OCI-LY3 (cell line): ENCODE data around the gene ALDH8A1.

Experiments
- H2AFZ ChIP-seq: fragments of 200-600, 300-600 bp; shearing (Covaris generic); 2 replicates; pipeline ENCODE4 v1.6.0; 2014; ENCODE audit warnings: antibody characterized with exemption, low read depth, low read length
- H3K27ac ChIP-seq: fragments of 200-600, 300-600 bp; sonication (generic); 2 replicates; pipeline ENCODE4 v1.5.1; 2014; ENCODE audit warnings: mild to moderate bottlenecking, low read length, moderate library complexity, mixed read lengths
- H3K27me3 ChIP-seq: fragments of 200-600, 300-600 bp; sonication (generic); 2 replicates; pipeline ENCODE4 v1.6.1; 2014; ENCODE audit warnings: low read depth, low read length, mixed read lengths
- H3K36me3 ChIP-seq: fragments of 200-600, 300-600 bp; sonication (generic); replicated peaks from 2 replicates; pipeline ENCODE3; 2014; ENCODE audit warnings: low read depth, low read length, mixed read lengths
- H3K4me1 ChIP-seq: fragments of 300-600, 200-600 bp; sonication (generic); 2 replicates; pipeline ENCODE4 v1.6.1; 2014; ENCODE audit warnings: low read length, mixed read lengths
- H3K4me2 ChIP-seq: fragments of 200-600, 300-600 bp; sonication (generic); 2 replicates; pipeline ENCODE4 v1.6.1; 2014; ENCODE audit warnings: low read length, mixed read lengths
- H3K4me3 ChIP-seq: fragments of 300-600, 200-600 bp; sonication (generic); 2 replicates; pipeline ENCODE4 v1.5.1; 2014; ENCODE audit warnings: antibody characterized with exemption, mild to moderate bottlenecking, low read length, moderate library complexity
- H3K79me2 ChIP-seq: fragments of 300-600, 200-600 bp; shearing (Covaris generic); 2 replicates; pipeline ENCODE4 v1.6.1; 2014; ENCODE audit warnings: mild to moderate bottlenecking, low read length, mixed read lengths
- H3K9ac ChIP-seq: fragments of 300-600, 200-600 bp; shearing (Covaris generic); 2 replicates; pipeline ENCODE4 v1.6.0; 2014; ENCODE audit warnings: mild to moderate bottlenecking, low read length, moderate library complexity
- H3K9me3 ChIP-seq: fragments of 200-600, 300-600 bp; shearing (Covaris generic); 2 replicates; pipeline ENCODE4 v1.6.1; 2014; ENCODE audit warnings: low read length, mixed read lengths; ENCODE audit not compliant: insufficient read depth
- H4K20me1 ChIP-seq: fragments of 200-600, 300-600 bp; sonication (generic); 2 replicates; pipeline ENCODE4 v1.6.1; 2016; ENCODE audit warnings: low read length, mixed read lengths; ENCODE audit not compliant: insufficient read depth
- EZH2phosphoT487 ChIP-seq: fragments of 200-600 bp; shearing (Covaris generic); IDR thresholded peaks from 2 replicates; pipeline ENCODE4 v1.6.1; 2018; ENCODE audit warnings: antibody characterized with exemption, mixed run types, low read depth
- TF ChIP-seq, protein P1 (sequence below): fragments of 200-600, 300-600 bp; sonication (generic); IDR thresholded peaks from 2 replicates; pipeline ENCODE4 v1.5.1; 2014; ENCODE audit warnings: antibody characterized with exemption, low read length, low read depth

ALDH8A1 gene

DNA sequence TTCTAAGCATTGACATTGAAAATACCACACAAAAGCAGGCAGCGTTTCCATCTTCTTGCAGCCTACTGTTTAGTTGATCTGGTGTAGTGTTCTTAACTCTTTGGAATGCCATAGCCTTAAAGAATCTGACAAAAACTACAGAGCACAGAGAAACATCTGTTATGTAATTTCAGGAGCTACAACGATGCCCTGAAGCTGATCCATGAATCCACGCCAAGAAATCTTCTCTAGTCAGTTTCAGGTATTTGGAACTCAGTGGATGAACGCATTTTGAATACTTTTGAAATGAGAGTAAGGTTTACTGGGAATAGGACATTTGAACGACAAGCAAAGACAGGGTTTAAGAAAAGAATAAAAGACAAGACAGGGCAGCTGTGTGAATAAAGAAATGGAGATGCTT is 17.8 kb downstream of the ALDH8A1 start:
- Histone ChIP-seq H4K20me1 (no peaks in the 10 kb centered on the region), H3K9me3 (no peaks in the 10 kb centered on the region), H3K4me2 (no peak overlapping the region), H2AFZ (no peak overlapping the region), H3K27ac (no peak overlapping the region), H3K4me1 (no peaks in the 10 kb centered on the region), H3K9ac (no peak overlapping the region), H3K4me3 (no peak overlapping the region), H3K27me3 (no peaks in the 10 kb centered on the region), H3K79me2 (no peaks in the 10 kb centered on the region), H3K36me3 (no peaks in the 10 kb centered on the region)
- TF ChIP-seq EZH2phosphoT487, result no peak
- TF ChIP-seq, protein P1, sequence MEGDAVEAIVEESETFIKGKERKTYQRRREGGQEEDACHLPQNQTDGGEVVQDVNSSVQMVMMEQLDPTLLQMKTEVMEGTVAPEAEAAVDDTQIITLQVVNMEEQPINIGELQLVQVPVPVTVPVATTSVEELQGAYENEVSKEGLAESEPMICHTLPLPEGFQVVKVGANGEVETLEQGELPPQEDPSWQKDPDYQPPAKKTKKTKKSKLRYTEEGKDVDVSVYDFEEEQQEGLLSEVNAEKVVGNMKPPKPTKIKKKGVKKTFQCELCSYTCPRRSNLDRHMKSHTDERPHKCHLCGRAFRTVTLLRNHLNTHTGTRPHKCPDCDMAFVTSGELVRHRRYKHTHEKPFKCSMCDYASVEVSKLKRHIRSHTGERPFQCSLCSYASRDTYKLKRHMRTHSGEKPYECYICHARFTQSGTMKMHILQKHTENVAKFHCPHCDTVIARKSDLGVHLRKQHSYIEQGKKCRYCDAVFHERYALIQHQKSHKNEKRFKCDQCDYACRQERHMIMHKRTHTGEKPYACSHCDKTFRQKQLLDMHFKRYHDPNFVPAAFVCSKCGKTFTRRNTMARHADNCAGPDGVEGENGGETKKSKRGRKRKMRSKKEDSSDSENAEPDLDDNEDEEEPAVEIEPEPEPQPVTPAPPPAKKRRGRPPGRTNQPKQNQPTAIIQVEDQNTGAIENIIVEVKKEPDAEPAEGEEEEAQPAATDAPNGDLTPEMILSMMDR, result no peak

DNA sequence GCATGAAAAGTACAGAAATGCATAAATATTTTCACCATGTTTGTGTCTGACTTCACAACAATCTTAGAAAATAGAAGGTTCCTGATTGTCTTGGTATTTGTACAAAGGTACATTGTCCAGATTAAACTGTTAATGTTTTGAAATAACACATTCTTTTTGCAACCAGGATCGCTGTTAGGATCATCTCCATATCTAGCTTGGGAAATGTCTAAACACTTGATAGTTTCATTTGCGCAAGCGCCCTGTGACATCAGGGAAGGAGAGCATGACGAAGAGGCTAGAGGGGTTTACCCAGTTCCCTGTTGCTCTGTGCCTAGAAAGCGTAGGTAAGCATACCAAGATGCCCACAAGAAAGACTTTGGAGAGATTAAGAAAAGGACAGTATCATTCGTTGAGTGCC is 19.4 kb downstream of the ALDH8A1 start:
- no peak overlapping the region for H3K27ac ChIP-seq
- H3K79me2 ChIP-seq, result no peaks in the 10 kb centered on the region
- no peaks in the 10 kb centered on the region for H3K9me3 ChIP-seq
- TF ChIP-seq, protein P1, result no peak
- no peak for TF ChIP-seq EZH2phosphoT487
- no peaks in the 10 kb centered on the region for H3K4me1 ChIP-seq
- no peaks in the 10 kb centered on the region for H3K36me3 ChIP-seq
- no peaks in the 10 kb centered on the region for H4K20me1 ChIP-seq
- H3K4me3 ChIP-seq, result no peak overlapping the region
- no peak overlapping the region for H3K4me2 ChIP-seq
- no peak overlapping the region for H2AFZ ChIP-seq
- no peak overlapping the region for H3K9ac ChIP-seq
- no peaks in the 10 kb centered on the region for H3K27me3 ChIP-seq

DNA sequence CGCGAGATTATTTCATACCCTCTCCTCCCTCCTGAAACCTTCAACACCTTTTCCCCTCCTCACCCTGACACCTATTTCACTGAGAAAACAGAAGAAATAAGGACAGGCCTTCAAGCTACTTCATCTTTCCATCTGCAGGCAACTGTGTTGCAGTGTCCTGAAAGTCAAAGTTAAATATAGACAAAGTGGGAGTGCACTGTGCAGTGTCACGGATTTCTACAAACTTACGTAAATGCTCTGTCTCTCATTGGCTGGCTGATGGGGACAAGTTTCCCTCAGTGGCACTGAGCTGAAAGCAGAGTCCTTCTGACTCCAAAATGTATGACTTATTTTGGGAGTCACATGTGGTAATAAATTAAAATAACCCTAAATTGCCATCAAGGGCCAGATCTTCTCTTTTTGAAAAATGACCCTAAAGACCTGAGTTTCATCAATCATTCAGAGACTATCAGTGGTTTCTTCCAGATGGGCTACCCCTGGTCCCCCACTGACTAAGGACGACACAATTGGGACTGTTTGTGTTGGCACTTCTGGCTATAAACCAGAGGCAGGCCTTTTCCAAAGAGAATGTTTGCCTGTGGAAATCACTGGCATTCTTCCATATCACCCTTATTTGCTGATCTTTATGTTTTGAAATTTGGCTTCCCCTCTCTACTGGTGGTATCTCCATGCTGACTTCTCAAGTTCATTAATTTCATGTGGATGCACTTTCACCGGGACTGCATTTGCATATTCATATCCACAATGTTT is 21.6 kb downstream of the ALDH8A1 start:
- no peak overlapping the region for H3K4me3 ChIP-seq
- no peak overlapping the region for H3K4me2 ChIP-seq
- H2AFZ ChIP-seq, result no peak overlapping the region
- H4K20me1 ChIP-seq, result no peaks in the 10 kb centered on the region
- H3K9me3 ChIP-seq, result no peaks in the 10 kb centered on the region
- TF ChIP-seq EZH2phosphoT487, result no peak
- TF ChIP-seq, protein P1, result no peak
- H3K36me3 ChIP-seq, result no peaks in the 10 kb centered on the region
- H3K27me3 ChIP-seq, result no peaks in the 10 kb centered on the region
- no peak overlapping the region for H3K27ac ChIP-seq
- H3K4me1 ChIP-seq, result no peaks in the 10 kb centered on the region
- H3K79me2 ChIP-seq, result no peaks in the 10 kb centered on the region
- H3K9ac ChIP-seq, result no peak overlapping the region

DNA sequence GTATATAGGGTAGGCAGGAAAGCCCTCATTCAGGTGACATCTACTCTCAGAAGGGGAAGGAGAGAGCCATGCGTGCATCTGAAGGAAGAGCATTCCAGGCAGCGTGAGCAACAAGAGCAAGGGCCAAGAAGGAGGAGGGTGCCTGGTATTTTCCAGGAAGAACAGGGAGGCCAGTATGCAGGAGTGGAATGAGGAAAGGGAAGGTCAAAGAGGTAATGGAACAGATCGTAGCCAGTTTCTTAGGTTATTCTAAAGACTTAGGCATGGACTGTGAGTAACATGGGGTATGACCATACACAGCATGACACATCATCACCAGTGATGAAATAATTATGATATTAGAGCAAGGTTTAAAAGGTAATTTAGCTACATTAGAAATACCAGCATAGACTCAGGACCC is 24.1 kb downstream of the ALDH8A1 start:
- H3K9ac ChIP-seq, result no peak overlapping the region
- H3K4me3 ChIP-seq, result no peak overlapping the region
- H2AFZ ChIP-seq, result no peak overlapping the region
- H3K9me3 ChIP-seq, result no peaks in the 10 kb centered on the region
- no peaks in the 10 kb centered on the region for H3K79me2 ChIP-seq
- no peaks in the 10 kb centered on the region for H3K4me1 ChIP-seq
- no peak for TF ChIP-seq EZH2phosphoT487
- TF ChIP-seq, protein P1, result no peak
- no peaks in the 10 kb centered on the region for H3K36me3 ChIP-seq
- no peak overlapping the region for H3K27ac ChIP-seq
- no peaks in the 10 kb centered on the region for H3K27me3 ChIP-seq
- no peaks in the 10 kb centered on the region for H4K20me1 ChIP-seq
- H3K4me2 ChIP-seq, result no peak overlapping the region
